ENCODE data around the gene AHDC1. TPM values are rescaled to one million over a fixed set of nuclear protein-coding genes. Genes with fewer than 3 reads are reported as not detected.

The AHDC1 gene
- total RNA-seq, 4 donors from 2014 or later: 26.4 to 39.9 (median 34.6) TPM

- Histone ChIP-seq H3K36me3 (peaks cover 0 to 6% (median 0%) of the 10 kb centered on the region in 3 donors), H3K4me1 (peaks cover 6 to 85% (median 75%) of the 10 kb centered on the region in 4 donors), H3K27ac (peak overlapping the region; percentile 52 to 99 (median 96)), H3K9me3 (no peaks in the 10 kb centered on the region), H3K27me3 (no peaks in the 10 kb centered on the region), H3K4me3 (no peak overlapping the region)
- 31 to 36% methylated on average over 9 of the region's 9 CpGs for WGBS, 2 donors
- TF ChIP-seq POLR2A (IDR thresholded peaks at IDR 0.05): no peak
- TF ChIP-seq CTCF (IDR thresholded peaks at IDR 0.05): no peak
- no peak for TF ChIP-seq EP300 (IDR thresholded peaks at IDR 0.05)
- no peak for DNase-seq (ENCODE audit: low spot score in 2 of 2)
Measured at GRCh38 chr1:27599605-27600497, 4.1 kb downstream of the AHDC1 start.

GRCh38 chr1:27598902-27599528 lies 4.9 kb downstream of the AHDC1 start:
- Histone ChIP-seq H3K27ac (peak overlapping the region; percentile 52 to 99 (median 96)), H3K9me3 (no peaks in the 10 kb centered on the region), H3K4me1 (peaks cover 6 to 87% (median 81%) of the 10 kb centered on the region in 4 donors), H3K27me3 (no peaks in the 10 kb centered on the region), H3K36me3 (peaks cover 0 to 6% (median 0%) of the 10 kb centered on the region in 3 donors), H3K4me3 (no peak overlapping the region)
- 0 to 2% methylated on average over 5 to 6 of the region's 6 CpGs for WGBS, 2 donors
- peak in 1 of 2 donors; percentile 58 for TF ChIP-seq EP300 (IDR thresholded peaks at IDR 0.05)
- TF ChIP-seq CTCF (IDR thresholded peaks at IDR 0.05): no peak
- TF ChIP-seq POLR2A (IDR thresholded peaks at IDR 0.05): no peak
- DNase-seq (ENCODE audit: low spot score in 2 of 2): no peak

GRCh38 chr1:27598295-27598687 lies 5.7 kb downstream of the AHDC1 start:
- no peaks in the 10 kb centered on the region for H3K27me3 ChIP-seq
- H3K36me3 ChIP-seq: peaks cover 0 to 6% (median 0%) of the 10 kb centered on the region in 3 donors
- TF ChIP-seq CTCF (IDR thresholded peaks at IDR 0.05) (no peak), EP300 (IDR thresholded peaks at IDR 0.05) (no peak)
- DNase-seq (ENCODE audit: low spot score in 2 of 2): no peak
- no peaks in the 10 kb centered on the region for H3K9me3 ChIP-seq
- 9 to 19% methylated on average over 3 of the region's 3 CpGs for WGBS, 2 donors
- peak overlapping the region; percentile 52 to 99 (median 96) for H3K27ac ChIP-seq
- H3K4me3 ChIP-seq: no peak overlapping the region
- peaks cover 6 to 94% (median 89%) of the 10 kb centered on the region in 4 donors for H3K4me1 ChIP-seq

- H3K4me1 ChIP-seq: peaks cover 6 to 100% (median 94%) of the 10 kb centered on the region in 4 donors
- no peak overlapping the region for H3K4me3 ChIP-seq
- TF ChIP-seq POLR2A (IDR thresholded peaks at IDR 0.05) (no peak), EP300 (IDR thresholded peaks at IDR 0.05) (no peak), CTCF (IDR thresholded peaks at IDR 0.05) (no peak)
- H3K9me3 ChIP-seq: no peaks in the 10 kb centered on the region
- H3K27me3 ChIP-seq: no peaks in the 10 kb centered on the region
- no peak for DNase-seq (ENCODE audit: low spot score in 2 of 2)
- H3K36me3 ChIP-seq: peaks cover 0 to 6% (median 0%) of the 10 kb centered on the region in 3 donors
- peak overlapping the region; percentile 52 to 99 (median 96) for H3K27ac ChIP-seq
- WGBS, 2 donors: 24 to 25% methylated on average over 7 of the region's 7 CpGs
Measured at GRCh38 chr1:27597516-27598294, 6.2 kb downstream of the AHDC1 start.
